Fibroblast of mammary gland (primary cell): Measurements from ENCODE around the gene SIGLEC10.
"Not testable (repeated sequence)": the region's sequence is repeated elsewhere in the genome, so short reads cannot be mapped to it uniquely, and the experiment has no call there.

Source experiments
- DNase-seq: peaks from one replicate; pipeline ENCODE4 v3.0.0-alpha.2; 2010; ENCODE audit warnings: low read depth
- H3K4me3 ChIP-seq: 2 replicates; pipeline ENCODE4 v1.5.1; 2011; ENCODE audit warnings: low read depth, mild to moderate bottlenecking, low read length, moderate library complexity; ENCODE audit not compliant: control insufficient read depth
- TF ChIP-seq, protein P1 (sequence below): conservative IDR thresholded peaks from 2 replicates; pipeline ENCODE4 v1.5.1; 2011; ENCODE audit warnings: low read depth, low read length, inconsistent platforms; ENCODE audit not compliant: control insufficient read depth, insufficient read depth

Gene SIGLEC10

DNA sequence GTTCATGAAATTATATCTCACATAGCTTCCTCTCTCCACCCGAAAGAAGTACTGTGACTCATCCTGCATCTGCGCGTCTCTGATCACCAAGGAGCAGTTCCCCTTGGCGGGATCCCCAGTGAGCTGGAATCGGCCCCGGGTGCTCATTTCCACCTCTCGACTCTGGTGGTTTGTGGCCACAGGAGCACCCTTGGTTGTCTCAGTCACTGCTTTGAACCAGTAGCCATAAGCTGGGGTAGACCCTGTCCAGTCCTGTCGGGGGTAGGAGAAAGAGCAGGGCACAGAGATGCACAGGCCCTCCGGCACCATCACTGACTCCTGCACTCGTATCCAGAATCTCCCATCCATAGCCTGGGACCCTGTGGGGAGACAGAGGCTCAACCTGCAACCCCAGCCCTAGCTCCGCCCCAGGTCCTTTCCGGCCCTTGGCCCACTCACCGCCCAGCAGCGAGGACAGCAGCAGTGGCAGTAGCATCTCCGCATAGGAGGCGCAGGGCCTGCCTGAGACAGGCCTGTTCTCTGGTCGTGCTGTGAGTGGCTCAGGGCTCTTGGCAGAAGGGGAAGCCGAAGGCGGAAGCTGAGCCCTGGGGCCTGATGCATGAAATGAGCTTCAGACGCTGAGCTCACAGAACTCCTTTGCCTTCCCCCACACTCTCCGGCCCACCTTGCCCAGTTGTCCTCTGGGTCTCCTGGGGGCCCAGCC lies at the start of gene SIGLEC10:
TSS of gene SIGLEC10 (minus strand) at position 536 of the 703 bp plus-strand sequence. CDS start at position 475, 61 bp downstream.
- TF ChIP-seq, protein P1, sequence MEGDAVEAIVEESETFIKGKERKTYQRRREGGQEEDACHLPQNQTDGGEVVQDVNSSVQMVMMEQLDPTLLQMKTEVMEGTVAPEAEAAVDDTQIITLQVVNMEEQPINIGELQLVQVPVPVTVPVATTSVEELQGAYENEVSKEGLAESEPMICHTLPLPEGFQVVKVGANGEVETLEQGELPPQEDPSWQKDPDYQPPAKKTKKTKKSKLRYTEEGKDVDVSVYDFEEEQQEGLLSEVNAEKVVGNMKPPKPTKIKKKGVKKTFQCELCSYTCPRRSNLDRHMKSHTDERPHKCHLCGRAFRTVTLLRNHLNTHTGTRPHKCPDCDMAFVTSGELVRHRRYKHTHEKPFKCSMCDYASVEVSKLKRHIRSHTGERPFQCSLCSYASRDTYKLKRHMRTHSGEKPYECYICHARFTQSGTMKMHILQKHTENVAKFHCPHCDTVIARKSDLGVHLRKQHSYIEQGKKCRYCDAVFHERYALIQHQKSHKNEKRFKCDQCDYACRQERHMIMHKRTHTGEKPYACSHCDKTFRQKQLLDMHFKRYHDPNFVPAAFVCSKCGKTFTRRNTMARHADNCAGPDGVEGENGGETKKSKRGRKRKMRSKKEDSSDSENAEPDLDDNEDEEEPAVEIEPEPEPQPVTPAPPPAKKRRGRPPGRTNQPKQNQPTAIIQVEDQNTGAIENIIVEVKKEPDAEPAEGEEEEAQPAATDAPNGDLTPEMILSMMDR, result no peak
- DNase-seq, result peak; percentile 35
- no peak within 1 kb of the TSS for H3K4me3 ChIP-seq

DNA sequence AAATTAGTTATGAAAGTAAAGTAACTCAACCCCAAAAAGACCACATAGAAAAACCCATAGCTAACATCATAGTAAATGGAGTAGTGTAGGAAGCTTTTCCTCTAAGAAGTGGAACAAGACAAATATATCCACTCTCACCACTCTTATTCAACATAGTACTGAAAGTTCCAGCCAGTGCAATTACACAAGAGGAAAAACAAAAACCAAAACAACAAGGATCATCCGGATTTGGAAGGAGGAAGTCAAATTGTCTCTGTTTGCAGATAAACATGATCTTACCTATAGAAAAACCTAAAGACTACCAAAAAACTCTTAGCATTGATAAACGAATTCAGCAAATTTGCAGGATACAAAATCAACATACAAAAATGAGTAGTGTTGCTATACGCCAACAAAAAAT lies 49.3 kb upstream of the SIGLEC10 start:
- TF ChIP-seq, protein P1, result no peak
- no peak overlapping the region for H3K4me3 ChIP-seq
- no peak for DNase-seq

DNA sequence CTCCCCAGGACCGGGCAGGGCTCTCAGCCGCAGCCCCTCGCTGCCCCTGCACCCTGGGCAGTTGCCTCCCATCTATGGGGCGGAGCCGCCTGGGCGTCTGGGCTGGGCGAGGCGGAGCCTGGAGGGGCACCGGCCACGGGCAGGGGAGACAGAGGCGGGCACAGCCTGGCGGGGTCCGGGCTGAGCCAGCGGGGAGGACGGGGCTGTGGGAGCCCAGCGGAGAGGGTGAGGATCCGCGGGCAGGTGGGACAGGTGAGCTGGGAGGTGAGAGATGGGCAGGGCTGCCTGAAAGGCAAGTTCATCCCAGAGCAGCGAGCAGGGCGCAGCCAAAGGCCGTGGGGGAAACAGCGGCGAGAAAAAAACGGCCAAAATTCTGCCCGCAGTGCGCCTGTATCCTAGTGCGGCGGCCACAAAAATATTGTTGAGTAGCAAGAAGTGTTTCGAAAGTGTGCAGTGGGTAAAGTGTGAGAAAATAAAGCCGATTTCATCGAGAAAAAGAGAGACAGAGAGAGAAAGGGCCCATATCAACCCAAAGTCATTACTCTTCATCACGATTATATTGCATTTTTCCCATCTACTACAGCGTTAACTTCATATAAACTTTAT lies 46.6 kb upstream of the SIGLEC10 start:
- not testable (repeated sequence) for H3K4me3 ChIP-seq, DNase-seq

GRCh38 chr19:51462681-51463080 lies 45.2 kb upstream of the SIGLEC10 start:
- no peak overlapping the region for H3K4me3 ChIP-seq
- no peak for DNase-seq
- TF ChIP-seq, protein P1, result no peak

- DNase-seq, result no peak
- H3K4me3 ChIP-seq, result no peak overlapping the region
- TF ChIP-seq, protein P1, result no peak
Measured at GRCh38 chr19:51462276-51462675, 44.8 kb upstream of the SIGLEC10 start.

- DNase-seq, result no peak
- no peak overlapping the region for H3K4me3 ChIP-seq
- TF ChIP-seq, protein P1, result no peak
Measured at GRCh38 chr19:51461723-51462161, 44.3 kb upstream of the SIGLEC10 start.

DNA sequence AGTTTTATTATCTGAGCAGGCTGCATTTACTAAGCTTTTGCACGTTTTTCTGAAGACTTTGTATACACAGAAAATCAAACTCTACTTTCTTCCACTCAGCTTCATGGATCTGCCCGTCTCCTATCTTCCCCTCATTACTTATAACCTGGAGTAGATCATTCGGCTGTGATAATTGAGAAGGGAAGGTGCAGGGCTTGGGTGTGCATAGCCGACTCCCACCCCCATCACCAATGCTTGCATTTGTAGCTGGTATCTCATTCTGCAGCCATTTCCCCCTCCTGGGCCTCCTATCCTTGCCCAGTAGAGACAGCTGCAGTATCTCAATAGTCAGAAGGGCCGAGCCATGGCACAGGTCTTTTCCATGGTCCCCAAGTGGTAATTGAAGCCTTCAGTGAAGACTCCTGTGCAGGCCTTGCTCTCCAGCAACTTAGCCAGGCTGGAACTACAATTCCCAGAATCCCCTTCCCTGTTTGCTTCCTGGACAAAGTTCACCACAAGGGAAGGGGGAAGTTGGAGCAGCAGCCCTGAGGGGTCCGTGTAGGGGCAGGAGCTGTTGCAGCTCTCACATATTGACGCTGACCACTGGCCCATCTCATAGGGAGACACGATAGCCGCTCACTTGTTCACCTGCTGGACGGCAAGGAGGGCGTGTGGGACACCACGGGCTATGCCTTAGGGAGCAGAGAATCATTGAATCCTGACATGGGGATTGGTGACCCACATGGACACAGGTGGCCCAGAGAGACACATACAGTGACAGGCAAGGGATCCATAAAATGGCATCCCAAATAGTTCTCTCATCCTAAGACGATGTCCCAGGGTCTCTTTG lies 42.9 kb upstream of the SIGLEC10 start:
- TF ChIP-seq, protein P1, result no peak
- peak; percentile 4 for DNase-seq
- no peak overlapping the region for H3K4me3 ChIP-seq
